GM12878 (cell line): ENCODE data around the gene TOP2A.

Experiments
- POLR2AphosphoS5 ChIP-seq: IDR thresholded peaks from 2 replicates; pipeline ENCODE4 v1.6.1; 2011; ENCODE audit warnings: mild to moderate bottlenecking, low read length, inconsistent platforms
- RAD21 ChIP-seq: IDR thresholded peaks from 2 replicates; pipeline ENCODE4 v1.6.1; 2011; ENCODE audit warnings: mild to moderate bottlenecking, low read depth, low read length, moderate library complexity; ENCODE audit not compliant: insufficient read depth
- RAD51 ChIP-seq: fragments of 450-650 bp; IDR thresholded peaks from 2 replicates; pipeline ENCODE4 v1.6.1; 2016; ENCODE audit warnings: moderate library complexity, mild to moderate bottlenecking, inconsistent platforms
- YY1 ChIP-seq: IDR thresholded peaks from 2 replicates; pipeline ENCODE4 v1.6.1; 2011; ENCODE audit warnings: low read depth, mild to moderate bottlenecking, low read length
- TF ChIP-seq, protein P1 (sequence below), 3 experiments: IDR thresholded peaks in 2 of 3; conservative IDR thresholded peaks in 1 of 3; 2 replicates each; pipeline ENCODE4 v1.5.1; 2011; ENCODE audit warnings: low read depth in 3 of 3, low read length in 3 of 3, mild to moderate bottlenecking in 3 of 3, control low read depth in 2 of 3, moderate library complexity in 2 of 3, inconsistent platforms in 1 of 3, mixed read lengths in 1 of 3; ENCODE audit not compliant: control insufficient read depth in 2 of 3, insufficient read depth in 1 of 3; ENCODE audit errors: extremely low read depth in 1 of 3
- TF ChIP-seq, protein P2 (sequence below): IDR thresholded peaks from 2 replicates; pipeline ENCODE4 v1.6.1; 2012; ENCODE audit warnings: low read length, inconsistent platforms

DNA sequence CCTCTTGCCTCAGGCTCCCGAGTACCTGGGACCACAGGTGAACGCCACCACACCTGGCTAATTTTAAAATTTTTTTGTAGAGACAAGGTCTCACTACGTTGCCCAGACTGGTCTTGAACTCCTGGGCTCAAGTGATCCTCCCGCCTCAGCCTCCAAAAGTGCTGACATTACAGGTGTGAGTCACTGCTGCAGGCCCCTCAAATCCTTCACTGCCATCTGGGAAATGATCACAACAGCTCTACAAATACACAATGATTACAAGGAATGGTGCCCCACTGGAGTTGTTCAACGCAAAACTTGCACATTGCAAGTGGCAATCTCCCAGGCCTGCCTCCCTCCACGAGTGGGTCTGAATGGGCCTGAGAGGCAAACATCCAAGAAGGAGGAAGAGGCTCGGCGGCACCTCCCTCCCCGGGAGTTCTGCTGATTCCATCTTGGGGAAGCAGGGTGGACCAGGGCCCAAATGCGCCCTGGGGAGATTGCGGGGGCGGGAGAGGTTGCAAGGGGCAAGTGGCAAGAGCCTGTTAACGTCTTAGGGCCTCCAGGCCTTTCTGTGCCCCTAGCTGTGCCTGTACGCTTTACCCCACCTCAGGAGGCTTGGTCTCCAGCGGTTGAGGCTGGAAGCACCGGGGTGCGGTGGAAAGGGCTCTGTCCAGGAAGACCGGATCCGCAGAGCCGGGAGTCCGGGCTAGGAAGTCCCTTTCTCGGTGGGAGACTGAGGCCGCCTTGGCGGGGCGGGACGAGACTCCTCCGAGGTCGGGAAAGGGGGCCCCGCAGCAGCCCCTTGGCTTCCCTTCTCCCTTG is 24.9 kb upstream of the TOP2A start:
- TF ChIP-seq RAD51: no peak
- TF ChIP-seq, protein P1, sequence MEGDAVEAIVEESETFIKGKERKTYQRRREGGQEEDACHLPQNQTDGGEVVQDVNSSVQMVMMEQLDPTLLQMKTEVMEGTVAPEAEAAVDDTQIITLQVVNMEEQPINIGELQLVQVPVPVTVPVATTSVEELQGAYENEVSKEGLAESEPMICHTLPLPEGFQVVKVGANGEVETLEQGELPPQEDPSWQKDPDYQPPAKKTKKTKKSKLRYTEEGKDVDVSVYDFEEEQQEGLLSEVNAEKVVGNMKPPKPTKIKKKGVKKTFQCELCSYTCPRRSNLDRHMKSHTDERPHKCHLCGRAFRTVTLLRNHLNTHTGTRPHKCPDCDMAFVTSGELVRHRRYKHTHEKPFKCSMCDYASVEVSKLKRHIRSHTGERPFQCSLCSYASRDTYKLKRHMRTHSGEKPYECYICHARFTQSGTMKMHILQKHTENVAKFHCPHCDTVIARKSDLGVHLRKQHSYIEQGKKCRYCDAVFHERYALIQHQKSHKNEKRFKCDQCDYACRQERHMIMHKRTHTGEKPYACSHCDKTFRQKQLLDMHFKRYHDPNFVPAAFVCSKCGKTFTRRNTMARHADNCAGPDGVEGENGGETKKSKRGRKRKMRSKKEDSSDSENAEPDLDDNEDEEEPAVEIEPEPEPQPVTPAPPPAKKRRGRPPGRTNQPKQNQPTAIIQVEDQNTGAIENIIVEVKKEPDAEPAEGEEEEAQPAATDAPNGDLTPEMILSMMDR (IDR thresholded peaks at IDR 0.05 in 2 of 3, conservative IDR thresholded peaks at IDR 0.05 in 1 of 3; ENCODE audit: control insufficient read depth in 2 of 3, extremely low read depth in 1 of 3, insufficient read depth in 1 of 3, low read depth in 3 of 3, low read length in 3 of 3): no peak
- TF ChIP-seq, protein P2, sequence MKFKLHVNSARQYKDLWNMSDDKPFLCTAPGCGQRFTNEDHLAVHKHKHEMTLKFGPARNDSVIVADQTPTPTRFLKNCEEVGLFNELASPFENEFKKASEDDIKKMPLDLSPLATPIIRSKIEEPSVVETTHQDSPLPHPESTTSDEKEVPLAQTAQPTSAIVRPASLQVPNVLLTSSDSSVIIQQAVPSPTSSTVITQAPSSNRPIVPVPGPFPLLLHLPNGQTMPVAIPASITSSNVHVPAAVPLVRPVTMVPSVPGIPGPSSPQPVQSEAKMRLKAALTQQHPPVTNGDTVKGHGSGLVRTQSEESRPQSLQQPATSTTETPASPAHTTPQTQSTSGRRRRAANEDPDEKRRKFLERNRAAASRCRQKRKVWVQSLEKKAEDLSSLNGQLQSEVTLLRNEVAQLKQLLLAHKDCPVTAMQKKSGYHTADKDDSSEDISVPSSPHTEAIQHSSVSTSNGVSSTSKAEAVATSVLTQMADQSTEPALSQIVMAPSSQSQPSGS: no peak
- TF ChIP-seq POLR2AphosphoS5: no peak
- TF ChIP-seq RAD21: no peak
- TF ChIP-seq YY1: no peak
